HepG2 (cell line): ENCODE data around the gene SP7. TPM values are rescaled to one million over a fixed set of nuclear protein-coding genes. Genes with fewer than 3 reads are reported as not detected.
A peak's percentile ranks its signal among the peaks of the same experiment; 100 is the strongest.

Experiments used
- RAD21 ChIP-seq: fragments of 450-650 bp; formaldehyde crosslinking; IDR thresholded peaks from 2 replicates; pipeline ENCODE4 v1.5.0; 2020; ENCODE audit warnings: mild to moderate bottlenecking
- ZNF264 ChIP-seq: sonication (generic); formaldehyde crosslinking; IDR thresholded peaks from 2 replicates; pipeline ENCODE4 v1.4.0; 2020; ENCODE audit warnings: missing genetic modification reagents
- ZNF501 ChIP-seq: sonication (generic); formaldehyde crosslinking; IDR thresholded peaks from 2 replicates; pipeline ENCODE4 v1.5.1; 2020; ENCODE audit warnings: mild to moderate bottlenecking, moderate library complexity, missing genetic modification reagents
- ZNF773 ChIP-seq: sonication (generic); formaldehyde crosslinking; IDR thresholded peaks from 2 replicates; pipeline ENCODE4 v1.4.0; 2020; ENCODE audit warnings: missing genetic modification reagents, borderline replicate concordance
- ZNF83 ChIP-seq: sonication (generic); formaldehyde crosslinking; IDR thresholded peaks from 2 replicates; pipeline ENCODE4 v1.4.0; 2020; ENCODE audit warnings: missing genetic modification reagents, mild to moderate bottlenecking, borderline replicate concordance
- polyA plus RNA-seq, 8 experiments: library from polyadenylated mRNA; depleted of rRNA in 3 of 8; stranded (reverse) in 7 of 8; unstranded in 1 of 8; fragments of >200 nt; fragmentation: Illumina TruSeq in 4 of 8; extraction: Trizol in 4 of 8; gene quantifications; 2 replicates each; pipeline versions ENCODE4 v1.2.1 to v1.2.3, GENCODE V29; 2011 to 2016; ENCODE audit warnings: low read depth in 4 of 8, missing spikeins in 1 of 8, mixed read lengths in 1 of 8; ENCODE audit not compliant: insufficient read depth in 1 of 8
- total RNA-seq, 5 experiments: library from RNA; depleted of rRNA; stranded (reverse); fragments of >200 nt; fragmentation: Illumina TruSeq; extraction: Trizol; gene quantifications; 2 replicates each; pipeline ENCODE4 v1.2.3, GENCODE V29; 2016; ENCODE audit warnings: low read depth in 1 of 5
- TF ChIP-seq, protein P1 (sequence below): sonication (generic); formaldehyde crosslinking; IDR thresholded peaks from 2 replicates; pipeline ENCODE4 v1.8.0; 2022; ENCODE audit warnings: mild to moderate bottlenecking, missing genetic modification reagents
- TF ChIP-seq, protein P2 (sequence below): sonication (generic); formaldehyde crosslinking; IDR thresholded peaks from 2 replicates; pipeline ENCODE4 v1.5.0; 2020; ENCODE audit warnings: mild to moderate bottlenecking, missing genetic modification reagents
- TF ChIP-seq, protein P3 (sequence below): sonication (generic); formaldehyde crosslinking; IDR thresholded peaks from 2 replicates; pipeline ENCODE4 v1.5.1; 2020; ENCODE audit warnings: mild to moderate bottlenecking, missing genetic modification reagents, moderate library complexity

SP7 gene
- total and polyA plus RNA-seq, 2 of the 13 experiments (the other 11 are each of a cell fraction or from before 2014, with no cell fraction given), result not detected

DNA sequence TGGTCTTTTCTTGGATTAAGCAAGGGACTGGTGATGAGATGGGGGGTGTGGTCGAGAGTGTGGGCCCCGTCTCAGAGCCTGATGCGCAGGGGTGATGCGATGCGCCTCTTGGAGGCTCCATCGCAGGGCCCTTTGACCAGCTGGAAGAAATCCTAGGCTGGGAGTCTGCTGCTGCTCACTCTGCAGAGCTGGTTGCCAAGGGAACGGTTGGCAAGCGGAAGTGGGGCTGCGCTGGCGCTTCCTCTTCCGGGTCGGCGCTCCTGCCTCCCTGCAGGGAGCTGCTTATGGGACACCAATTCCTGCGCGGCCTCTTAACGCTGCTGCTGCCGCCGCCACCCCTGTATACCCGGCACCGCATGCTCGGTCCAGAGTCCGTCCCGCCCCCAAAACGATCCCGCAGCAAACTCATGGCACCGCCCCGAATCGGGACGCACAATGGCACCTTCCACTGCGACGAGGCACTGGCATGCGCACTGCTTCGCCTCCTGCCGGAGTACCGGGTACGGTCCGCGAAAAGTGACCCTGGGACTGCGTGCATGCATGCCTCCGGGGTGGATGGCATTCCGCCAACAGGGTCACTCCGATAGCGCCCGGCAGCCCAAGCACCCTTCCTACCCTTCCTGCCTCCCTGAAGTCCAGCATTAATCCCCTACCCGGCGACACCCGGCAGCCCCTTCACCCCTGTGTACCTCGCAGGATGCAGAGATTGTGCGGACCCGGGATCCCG is 36.5 kb downstream of the SP7 start, which contains the start of gene MYG1 (continued):
- TF ChIP-seq RAD21 (CRISPR knock-in tag) (no peak; the same call in 1 of the 2 replicates), ZNF773 (CRISPR knock-in tag) (no peak), ZNF264 (CRISPR knock-in tag) (no peak; the same call in 1 of the 2 replicates), ZNF501 (peak; percentile 93), ZNF83 (CRISPR knock-in tag) (no peak)
- TF ChIP-seq, protein P1, sequence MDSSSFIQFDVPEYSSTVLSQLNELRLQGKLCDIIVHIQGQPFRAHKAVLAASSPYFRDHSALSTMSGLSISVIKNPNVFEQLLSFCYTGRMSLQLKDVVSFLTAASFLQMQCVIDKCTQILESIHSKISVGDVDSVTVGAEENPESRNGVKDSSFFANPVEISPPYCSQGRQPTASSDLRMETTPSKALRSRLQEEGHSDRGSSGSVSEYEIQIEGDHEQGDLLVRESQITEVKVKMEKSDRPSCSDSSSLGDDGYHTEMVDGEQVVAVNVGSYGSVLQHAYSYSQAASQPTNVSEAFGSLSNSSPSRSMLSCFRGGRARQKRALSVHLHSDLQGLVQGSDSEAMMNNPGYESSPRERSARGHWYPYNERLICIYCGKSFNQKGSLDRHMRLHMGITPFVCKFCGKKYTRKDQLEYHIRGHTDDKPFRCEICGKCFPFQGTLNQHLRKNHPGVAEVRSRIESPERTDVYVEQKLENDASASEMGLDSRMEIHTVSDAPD (CRISPR knock-in tag), result 0 out of 2 replicates have a peak, but pooled peaks have one; percentile 59
- TF ChIP-seq, protein P2, sequence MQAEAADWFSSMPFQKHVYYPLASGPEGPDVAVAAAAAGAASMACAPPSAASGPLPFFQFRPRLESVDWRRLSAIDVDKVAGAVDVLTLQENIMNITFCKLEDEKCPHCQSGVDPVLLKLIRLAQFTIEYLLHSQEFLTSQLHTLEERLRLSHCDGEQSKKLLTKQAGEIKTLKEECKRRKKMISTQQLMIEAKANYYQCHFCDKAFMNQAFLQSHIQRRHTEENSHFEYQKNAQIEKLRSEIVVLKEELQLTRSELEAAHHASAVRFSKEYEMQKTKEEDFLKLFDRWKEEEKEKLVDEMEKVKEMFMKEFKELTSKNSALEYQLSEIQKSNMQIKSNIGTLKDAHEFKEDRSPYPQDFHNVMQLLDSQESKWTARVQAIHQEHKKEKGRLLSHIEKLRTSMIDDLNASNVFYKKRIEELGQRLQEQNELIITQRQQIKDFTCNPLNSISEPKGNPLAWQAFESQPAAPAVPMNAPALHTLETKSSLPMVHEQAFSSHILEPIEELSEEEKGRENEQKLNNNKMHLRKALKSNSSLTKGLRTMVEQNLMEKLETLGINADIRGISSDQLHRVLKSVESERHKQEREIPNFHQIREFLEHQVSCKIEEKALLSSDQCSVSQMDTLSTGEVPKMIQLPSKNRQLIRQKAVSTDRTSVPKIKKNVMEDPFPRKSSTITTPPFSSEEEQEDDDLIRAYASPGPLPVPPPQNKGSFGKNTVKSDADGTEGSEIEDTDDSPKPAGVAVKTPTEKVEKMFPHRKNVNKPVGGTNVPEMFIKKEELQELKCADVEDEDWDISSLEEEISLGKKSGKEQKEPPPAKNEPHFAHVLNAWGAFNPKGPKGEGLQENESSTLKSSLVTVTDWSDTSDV (CRISPR knock-in tag), result peak; percentile 57; the same call in 1 of the 2 replicates
- TF ChIP-seq, protein P3, sequence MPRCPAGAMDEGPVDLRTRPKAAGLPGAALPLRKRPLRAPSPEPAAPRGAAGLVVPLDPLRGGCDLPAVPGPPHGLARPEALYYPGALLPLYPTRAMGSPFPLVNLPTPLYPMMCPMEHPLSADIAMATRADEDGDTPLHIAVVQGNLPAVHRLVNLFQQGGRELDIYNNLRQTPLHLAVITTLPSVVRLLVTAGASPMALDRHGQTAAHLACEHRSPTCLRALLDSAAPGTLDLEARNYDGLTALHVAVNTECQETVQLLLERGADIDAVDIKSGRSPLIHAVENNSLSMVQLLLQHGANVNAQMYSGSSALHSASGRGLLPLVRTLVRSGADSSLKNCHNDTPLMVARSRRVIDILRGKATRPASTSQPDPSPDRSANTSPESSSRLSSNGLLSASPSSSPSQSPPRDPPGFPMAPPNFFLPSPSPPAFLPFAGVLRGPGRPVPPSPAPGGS (CRISPR knock-in tag), result peak; percentile 52; the same call in 1 of the 2 replicates
